Stimulated activated CD8-positive, alpha-beta memory T cell treated with anti-CD3 and anti-CD28 coated beads, Interleukin-15, amount 100 ng/mL, for 24 hours (primary cell): ENCODE results near the gene NMRAL1.

Experiments
- DNase-seq: peaks from one replicate; pipeline ENCODE4 v3.0.0-alpha.2; 2020; ENCODE audit warnings: low read depth

NMRAL1 gene

GRCh38 chr16:4465977-4466779 lies 8.2 kb downstream of the NMRAL1 start:
- DNase-seq: no peak

- no peak for DNase-seq
Measured at GRCh38 chr16:4463522-4464163, 10.8 kb downstream of the NMRAL1 start.

DNA sequence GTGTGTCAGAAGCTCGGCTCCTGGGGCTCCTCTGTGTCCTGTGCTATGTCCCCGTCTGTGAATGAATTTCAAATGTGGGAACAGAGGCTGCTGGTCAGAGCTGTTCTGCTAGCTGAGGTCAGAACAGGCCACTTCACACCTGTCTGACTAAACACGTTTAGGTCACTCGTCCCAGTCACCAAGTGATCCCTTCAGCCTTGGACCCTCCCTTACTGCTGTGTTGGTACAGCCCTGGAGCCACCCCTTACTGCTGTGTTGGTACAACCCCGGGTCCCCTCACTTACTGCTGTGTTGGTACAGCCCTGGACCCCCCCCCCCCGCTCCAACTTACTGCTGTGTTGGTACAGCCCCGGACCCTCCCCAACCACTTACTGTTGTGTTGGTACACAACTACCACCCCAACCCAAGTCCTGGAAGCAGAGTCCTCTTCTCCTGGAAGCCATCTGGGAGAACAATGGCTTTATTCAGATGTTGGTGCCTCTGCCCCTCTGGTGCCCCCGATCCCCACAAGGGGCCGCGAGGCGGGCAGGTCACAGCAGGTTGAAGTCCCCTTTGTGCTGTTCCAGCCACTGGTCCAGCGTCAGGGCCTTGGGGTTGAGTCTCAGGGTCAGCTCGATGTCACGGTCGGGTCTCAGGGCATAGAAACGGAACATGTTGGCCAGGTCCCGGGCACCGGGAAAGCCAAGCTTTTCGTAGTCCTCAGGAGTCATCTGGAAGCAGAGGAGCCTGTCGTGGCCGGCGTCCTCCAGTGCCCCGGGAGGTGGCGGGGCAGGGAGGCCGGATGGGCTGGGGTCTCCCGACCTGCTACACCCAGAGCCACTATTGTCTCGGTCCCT lies 13.0 kb downstream of the NMRAL1 start:
- no peak for DNase-seq

- no peak for DNase-seq
Measured at GRCh38 chr16:4460936-4461249, 13.5 kb downstream of the NMRAL1 start.

DNA sequence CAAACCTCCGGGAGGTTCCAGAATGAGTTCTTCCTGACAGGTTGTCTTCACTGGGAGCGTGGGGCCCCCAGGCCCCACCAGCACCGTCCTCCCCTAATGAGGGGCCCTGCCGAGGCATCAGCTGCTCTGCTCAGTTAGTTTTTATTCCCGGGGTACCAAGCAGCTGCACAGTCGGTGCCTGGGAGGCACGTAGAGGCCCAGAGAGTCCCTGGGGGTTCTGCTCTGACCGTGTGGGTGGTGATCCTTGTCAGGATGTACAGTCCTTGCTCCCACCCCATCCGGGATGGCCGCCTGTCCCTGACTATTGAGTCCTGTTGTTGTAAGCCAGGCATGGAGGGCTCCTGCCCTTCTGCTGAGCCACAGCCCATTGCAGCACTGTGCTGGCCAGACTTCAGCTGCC lies 18.5 kb downstream of the NMRAL1 start:
- DNase-seq: no peak

DNA sequence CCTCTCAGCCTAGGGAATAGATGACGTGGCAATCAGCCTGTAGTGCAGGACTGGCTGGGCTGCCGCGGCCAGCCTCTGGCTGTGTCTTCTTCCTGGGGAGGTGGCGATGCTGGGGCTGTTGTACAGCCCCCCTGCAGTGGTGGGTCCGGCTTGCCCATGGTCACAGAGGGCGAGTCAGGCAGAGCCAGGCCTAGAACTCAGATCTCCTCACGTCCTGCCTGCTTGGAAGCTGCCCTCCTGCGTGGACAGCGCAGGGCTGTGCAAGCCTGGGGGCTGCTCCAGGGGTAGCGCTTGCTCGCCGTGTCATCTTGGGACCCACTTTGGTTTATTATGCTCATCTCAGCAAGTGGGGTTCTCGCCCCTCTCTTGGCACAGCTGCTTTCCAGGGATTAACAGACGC lies 19.3 kb downstream of the NMRAL1 start:
- no peak for DNase-seq

DNA sequence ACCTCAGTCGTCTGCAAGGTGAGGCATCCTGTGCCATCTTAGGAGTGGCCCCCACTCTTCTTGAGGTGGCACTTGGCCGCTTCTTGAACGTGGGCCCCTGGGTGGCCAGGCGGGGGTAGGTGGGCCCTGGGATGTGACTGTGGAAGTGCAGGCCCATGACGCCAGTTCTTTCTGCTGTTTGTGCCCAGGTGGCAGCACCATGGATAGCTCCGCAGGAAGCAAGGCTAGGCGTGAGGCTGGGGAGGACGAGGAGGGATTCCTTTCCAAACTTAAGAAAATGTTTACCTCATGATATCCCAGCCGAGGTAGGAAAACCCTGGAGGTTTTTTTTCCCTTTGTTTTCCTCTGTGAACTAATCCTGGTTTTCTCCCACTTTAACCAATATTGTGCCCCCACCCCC lies 19.8 kb downstream of the NMRAL1 start:
- DNase-seq: no peak

GRCh38 chr16:4452674-4453073 lies 21.8 kb downstream of the NMRAL1 start:
- no peak for DNase-seq

DNA sequence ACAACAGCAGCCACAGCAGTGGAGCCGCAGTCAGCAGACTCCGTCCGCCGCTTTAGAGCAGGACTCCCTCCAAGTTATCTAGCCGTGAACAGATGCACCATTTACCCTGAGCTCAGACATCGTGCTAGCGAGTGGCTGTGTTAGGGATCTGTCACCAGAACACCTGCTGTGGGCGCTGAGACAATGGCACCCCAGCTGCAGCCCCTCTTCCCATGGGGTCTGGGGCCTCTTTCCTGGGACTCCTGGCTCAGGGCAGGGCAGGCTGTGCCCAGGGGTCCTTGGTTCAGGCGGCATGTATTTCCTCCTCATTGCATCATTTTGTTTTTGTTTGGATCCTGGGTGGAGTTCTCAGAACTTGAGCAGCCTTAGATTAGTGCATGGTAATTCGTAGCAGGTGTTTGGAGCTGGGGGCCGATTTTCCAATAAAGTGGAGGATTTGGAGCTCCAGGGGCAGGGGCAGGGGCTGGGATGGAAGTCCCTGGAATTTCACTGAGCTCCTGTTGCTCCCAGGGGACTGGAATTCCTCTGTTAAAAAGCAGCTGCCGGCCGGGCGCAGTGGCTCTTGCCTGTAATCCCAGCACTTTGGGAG lies 23.4 kb downstream of the NMRAL1 start:
- DNase-seq: no peak

DNA sequence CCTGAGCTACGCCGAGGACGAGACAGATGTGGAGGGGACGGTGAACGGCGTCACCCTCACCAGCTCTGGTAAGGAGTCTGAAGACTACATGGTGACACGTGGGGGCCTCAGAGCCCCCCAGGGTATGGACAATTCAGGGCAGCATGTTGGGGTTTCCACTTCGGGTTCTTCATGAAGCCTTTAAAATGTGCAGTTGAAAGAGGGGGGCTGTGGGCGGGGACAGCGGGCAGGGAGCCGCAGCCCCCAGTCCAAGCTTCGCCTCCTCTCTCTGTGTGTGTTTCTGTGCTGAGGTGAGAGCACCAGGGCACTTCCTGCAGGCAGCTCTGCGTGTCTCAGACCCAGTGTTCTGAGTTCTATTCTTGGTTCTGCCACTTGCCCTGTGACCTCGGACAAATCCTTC lies 24.0 kb downstream of the NMRAL1 start:
- DNase-seq: no peak

DNA sequence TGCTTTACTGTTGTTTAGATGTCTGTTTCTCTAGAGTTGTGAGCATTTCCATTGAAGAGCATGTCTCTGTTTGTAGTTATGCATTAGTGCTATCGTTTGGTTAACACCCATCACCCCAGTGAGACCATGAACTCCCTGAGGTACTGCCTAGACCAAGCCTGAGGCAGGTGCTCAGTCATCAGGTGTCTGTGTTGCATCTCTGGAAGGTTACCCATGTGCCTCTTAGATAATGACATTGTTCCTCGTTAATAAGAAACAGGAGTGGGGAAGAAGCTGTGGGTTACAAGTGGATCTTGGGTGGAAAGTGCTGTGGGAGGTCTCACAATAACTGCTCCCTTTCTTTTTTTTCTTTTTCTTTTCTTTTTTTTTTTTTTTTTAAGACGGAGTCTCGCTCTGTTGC lies 30.4 kb downstream of the NMRAL1 start:
- no peak for DNase-seq

DNA sequence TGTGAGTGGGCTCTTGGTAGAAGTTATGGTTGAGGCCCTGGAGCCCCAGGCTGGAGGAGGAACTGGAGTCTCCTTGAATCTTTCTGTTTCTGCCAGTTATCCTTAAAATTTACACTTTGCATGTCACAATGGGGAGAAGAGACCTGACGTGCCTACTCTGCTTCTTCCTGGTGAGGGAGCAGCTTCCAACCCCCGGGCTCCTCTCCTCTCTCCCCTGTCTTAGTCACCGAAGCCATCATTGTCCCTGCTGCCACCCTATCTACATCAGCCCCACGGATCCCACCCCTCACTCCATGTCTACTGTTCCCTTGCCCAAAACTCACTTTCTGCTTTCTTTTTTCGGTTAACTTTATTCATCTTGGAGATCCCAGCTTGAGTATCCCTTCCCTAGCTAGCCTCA lies 31.2 kb downstream of the NMRAL1 start:
- DNase-seq: no peak

DNA sequence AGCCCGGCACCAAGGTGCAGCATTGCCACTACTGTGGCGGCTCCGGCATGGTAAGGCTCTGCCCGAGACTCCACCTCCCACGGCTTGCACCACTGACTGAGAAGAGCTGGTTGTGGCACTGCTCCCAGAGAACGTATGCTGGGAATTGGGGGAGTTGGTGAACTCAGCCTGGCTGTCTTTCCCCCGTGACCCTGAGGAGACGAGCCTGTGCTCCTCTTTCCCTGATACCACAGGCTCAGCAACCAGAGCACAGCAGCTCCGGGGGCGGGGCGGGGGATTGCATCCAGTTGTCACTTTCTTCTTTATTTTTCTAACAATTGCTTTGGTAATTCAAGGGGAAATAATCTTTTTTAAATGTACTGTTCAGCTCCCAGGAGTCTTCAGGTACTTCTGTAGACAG lies 32.1 kb downstream of the NMRAL1 start:
- DNase-seq: no peak

- no peak for DNase-seq
Measured at GRCh38 chr16:4437366-4437765, 37.1 kb downstream of the NMRAL1 start.

GRCh38 chr16:4435337-4436067 lies 38.9 kb downstream of the NMRAL1 start:
- no peak for DNase-seq

- DNase-seq: no peak
Measured at GRCh38 chr16:4433914-4434787, 40.3 kb downstream of the NMRAL1 start.

DNA sequence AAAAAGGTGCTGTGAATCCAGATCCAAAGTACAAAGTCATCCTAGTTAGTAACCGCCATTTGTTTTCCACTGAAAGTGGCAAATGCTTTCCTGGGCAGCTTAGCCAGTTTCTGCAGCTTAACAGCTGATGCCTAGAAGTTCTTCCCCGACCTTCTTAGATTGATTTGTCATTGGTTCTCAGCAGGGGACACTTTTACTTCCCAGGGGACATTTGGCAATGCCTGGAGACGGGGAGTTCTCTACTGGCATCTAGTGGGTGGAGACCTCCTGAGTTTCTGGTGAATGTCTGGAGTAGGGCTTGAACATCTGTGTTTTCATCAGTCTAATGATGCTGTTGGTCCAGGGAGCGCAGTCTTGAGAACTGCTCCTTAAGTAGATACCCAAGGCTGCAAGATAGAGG lies 41.2 kb downstream of the NMRAL1 start:
- no peak for DNase-seq

GRCh38 chr16:4431023-4431422 lies 43.4 kb downstream of the NMRAL1 start:
- no peak for DNase-seq

- DNase-seq: no peak
Measured at GRCh38 chr16:4428500-4428899, 45.9 kb downstream of the NMRAL1 start.

GRCh38 chr16:4426722-4427372 lies 47.6 kb downstream of the NMRAL1 start:
- no peak for DNase-seq
